ENCODE results near the gene KCTD16.

The KCTD16 gene

DNA sequence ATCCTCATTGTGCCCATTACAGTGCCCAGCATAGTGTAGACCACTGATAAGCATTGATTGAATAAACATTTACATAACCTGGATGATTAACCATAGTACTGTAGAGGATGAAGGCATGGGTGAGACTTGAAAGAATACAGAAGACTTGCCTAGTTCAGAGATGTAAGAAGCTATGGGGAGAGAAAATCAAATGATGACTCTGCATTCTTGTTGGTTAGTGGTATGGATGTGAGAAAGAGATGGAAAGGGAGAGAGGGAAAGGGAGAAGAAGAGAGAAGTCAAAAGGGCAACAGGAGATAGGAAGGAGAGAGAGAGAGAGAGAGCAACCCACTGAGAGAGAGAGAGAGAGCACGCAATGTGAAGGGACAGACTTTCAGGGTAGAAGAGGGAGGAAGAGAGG lies 27.0 kb upstream of the KCTD16 start:
- DNase-seq: no peak
- no peak overlapping the region for H3K4me3 ChIP-seq (ENCODE audit: low read depth, low read length)
- no peaks in the 10 kb centered on the region for H3K27me3 ChIP-seq (replicated peaks)
- H3K36me3 ChIP-seq (replicated peaks): no peaks in the 10 kb centered on the region
- TF ChIP-seq, protein P1, sequence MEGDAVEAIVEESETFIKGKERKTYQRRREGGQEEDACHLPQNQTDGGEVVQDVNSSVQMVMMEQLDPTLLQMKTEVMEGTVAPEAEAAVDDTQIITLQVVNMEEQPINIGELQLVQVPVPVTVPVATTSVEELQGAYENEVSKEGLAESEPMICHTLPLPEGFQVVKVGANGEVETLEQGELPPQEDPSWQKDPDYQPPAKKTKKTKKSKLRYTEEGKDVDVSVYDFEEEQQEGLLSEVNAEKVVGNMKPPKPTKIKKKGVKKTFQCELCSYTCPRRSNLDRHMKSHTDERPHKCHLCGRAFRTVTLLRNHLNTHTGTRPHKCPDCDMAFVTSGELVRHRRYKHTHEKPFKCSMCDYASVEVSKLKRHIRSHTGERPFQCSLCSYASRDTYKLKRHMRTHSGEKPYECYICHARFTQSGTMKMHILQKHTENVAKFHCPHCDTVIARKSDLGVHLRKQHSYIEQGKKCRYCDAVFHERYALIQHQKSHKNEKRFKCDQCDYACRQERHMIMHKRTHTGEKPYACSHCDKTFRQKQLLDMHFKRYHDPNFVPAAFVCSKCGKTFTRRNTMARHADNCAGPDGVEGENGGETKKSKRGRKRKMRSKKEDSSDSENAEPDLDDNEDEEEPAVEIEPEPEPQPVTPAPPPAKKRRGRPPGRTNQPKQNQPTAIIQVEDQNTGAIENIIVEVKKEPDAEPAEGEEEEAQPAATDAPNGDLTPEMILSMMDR (IDR thresholded peaks at IDR 0.05; ENCODE audit: low read depth, low read length, missing control alignments): no peak
- in situ Hi-C loops (cut with HindIII; ENCODE audit: low pct_ligation_motif_present, low sequenced_read_pairs): no loop called here
- H3K27ac ChIP-seq: no peak overlapping the region

DNA sequence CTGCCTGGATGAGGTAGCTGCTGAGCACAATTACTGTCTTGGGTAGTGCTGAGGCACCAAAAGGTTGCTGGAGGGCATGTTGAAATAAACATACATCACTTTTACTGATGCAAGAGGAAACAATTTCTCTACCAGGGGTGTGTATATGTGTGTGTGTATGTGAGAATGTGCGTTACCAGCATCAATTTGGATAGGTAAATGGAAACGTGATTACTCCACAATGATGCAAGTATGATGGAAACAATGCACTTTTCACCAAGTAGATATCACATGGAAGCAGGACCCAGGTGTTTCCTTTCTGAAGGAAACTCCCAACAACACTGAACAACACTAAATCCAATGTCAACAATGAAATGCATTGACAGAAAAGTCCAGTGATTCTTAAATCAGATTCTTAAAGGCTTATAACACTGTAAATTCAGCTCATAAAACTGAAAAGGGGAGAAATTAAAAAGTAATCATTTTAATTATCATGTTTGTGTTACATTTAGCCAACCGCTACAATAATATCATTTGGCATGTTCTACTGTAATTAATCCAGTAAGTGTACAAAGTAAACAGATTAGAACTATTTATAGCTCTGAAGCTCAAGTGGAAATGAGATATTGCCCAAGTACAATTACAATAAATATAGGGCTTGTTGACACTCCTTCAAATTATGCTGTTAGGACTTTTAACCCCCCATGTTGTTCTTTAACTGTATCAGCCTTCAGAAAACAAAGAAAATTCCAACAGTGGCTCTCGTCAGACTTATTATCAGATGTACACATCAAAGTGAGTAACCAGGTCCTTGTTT lies 25.5 kb upstream of the KCTD16 start:
- in situ Hi-C loops (cut with HindIII; ENCODE audit: low pct_ligation_motif_present, low sequenced_read_pairs): no loop called here
- H3K36me3 ChIP-seq (replicated peaks): no peaks in the 10 kb centered on the region
- TF ChIP-seq, protein P1 (IDR thresholded peaks at IDR 0.05; ENCODE audit: low read depth, low read length, missing control alignments): no peak
- no peak for DNase-seq
- H3K27ac ChIP-seq: no peak overlapping the region
- no peaks in the 10 kb centered on the region for H3K27me3 ChIP-seq (replicated peaks)
- H3K4me3 ChIP-seq (ENCODE audit: low read depth, low read length): no peak overlapping the region

- DNase-seq: peak; percentile 29
- TF ChIP-seq, protein P1 (IDR thresholded peaks at IDR 0.05; ENCODE audit: low read depth, low read length, missing control alignments): no peak
- Histone ChIP-seq H3K4me3 (ENCODE audit: low read depth, low read length) (no peak overlapping the region), H3K27ac (no peak overlapping the region), H3K36me3 (replicated peaks) (no peaks in the 10 kb centered on the region), H3K27me3 (replicated peaks) (no peaks in the 10 kb centered on the region)
- in situ Hi-C loops (cut with HindIII; ENCODE audit: low pct_ligation_motif_present, low sequenced_read_pairs): no loop called here
Observed at GRCh38 chr5:144151026-144151425, 19.6 kb upstream of the KCTD16 start.

GRCh38 chr5:144156767-144157171 lies 13.9 kb upstream of the KCTD16 start:
- in situ Hi-C loops (cut with HindIII; ENCODE audit: low pct_ligation_motif_present, low sequenced_read_pairs): no loop called here

DNA sequence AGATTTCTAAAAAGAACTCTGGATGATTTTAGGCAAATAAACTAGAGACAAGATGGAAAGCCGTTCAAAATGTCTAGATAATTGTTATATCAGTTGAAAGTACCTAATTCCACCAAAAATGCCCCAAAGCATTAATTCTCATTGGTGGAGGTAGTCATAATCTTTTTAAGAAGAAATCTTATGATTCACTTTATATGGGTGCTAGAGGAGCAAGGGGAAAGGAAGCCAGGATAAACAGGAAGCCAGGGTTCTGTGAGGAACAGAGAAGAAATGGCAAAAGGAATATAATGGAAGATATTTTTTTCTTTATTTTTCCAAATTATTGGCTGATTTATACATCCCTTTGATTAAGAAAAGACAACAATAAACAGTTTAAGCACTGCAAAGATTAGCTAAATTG lies 8.0 kb upstream of the KCTD16 start:
- H3K27ac ChIP-seq: no peak overlapping the region
- H3K36me3 ChIP-seq (replicated peaks): peaks cover 62% of the 10 kb centered on the region
- in situ Hi-C loops (cut with HindIII; ENCODE audit: low pct_ligation_motif_present, low sequenced_read_pairs): no loop called here
- no peak for DNase-seq
- TF ChIP-seq, protein P1 (IDR thresholded peaks at IDR 0.05; ENCODE audit: low read depth, low read length, missing control alignments): no peak
- H3K4me3 ChIP-seq (ENCODE audit: low read depth, low read length): no peak overlapping the region
- no peaks in the 10 kb centered on the region for H3K27me3 ChIP-seq (replicated peaks)

More at GRCh38 chr5:144156767-144157171, 13.9 kb upstream of the KCTD16 start:
- TF ChIP-seq, protein P1 (IDR thresholded peaks at IDR 0.05; ENCODE audit: low read depth, low read length, missing control alignments): no peak
- no peak overlapping the region for H3K4me3 ChIP-seq (ENCODE audit: low read depth, low read length)
- H3K27ac ChIP-seq: no peak overlapping the region
- peaks cover 22% of the 10 kb centered on the region for H3K36me3 ChIP-seq (replicated peaks)
- no peak for DNase-seq
- no peaks in the 10 kb centered on the region for H3K27me3 ChIP-seq (replicated peaks)

- peaks cover 47% of the 10 kb centered on the region for H3K36me3 ChIP-seq (replicated peaks)
- no peak overlapping the region for H3K4me3 ChIP-seq (ENCODE audit: low read depth, low read length)
- in situ Hi-C loops (cut with HindIII; ENCODE audit: low pct_ligation_motif_present, low sequenced_read_pairs): no loop called here
- no peak for DNase-seq
- TF ChIP-seq, protein P1 (IDR thresholded peaks at IDR 0.05; ENCODE audit: low read depth, low read length, missing control alignments): no peak
- no peaks in the 10 kb centered on the region for H3K27me3 ChIP-seq (replicated peaks)
- H3K27ac ChIP-seq: no peak overlapping the region
Observed at GRCh38 chr5:144166696-144167095, 4.0 kb upstream of the KCTD16 start.

Measured in brain microvascular endothelial cell (primary cell).